Endometrium (tissue), 2 donors: ENCODE measurements around the gene CRACR2A.

Source experiments
- FAIRE-seq: peaks from 2 replicates; lab custom pipeline; 2012; peaks lifted over from hg19 to GRCh38; lab: Jason Lieb, UNC
- donor health status: control.
- donor health status: control.

CRACR2A gene

GRCh38 chr12:3646561-3647241, 106.2 kb downstream of the CRACR2A start:
- no peak for FAIRE-seq

GRCh38 chr12:3645091-3645490, 107.8 kb downstream of the CRACR2A start:
- no peak for FAIRE-seq

- no peak for FAIRE-seq
Observed at GRCh38 chr12:3644104-3644503, 108.8 kb downstream of the CRACR2A start.

- no peak for FAIRE-seq
Observed at GRCh38 chr12:3641428-3642018, 111.4 kb downstream of the CRACR2A start.

GRCh38 chr12:3636328-3636727, 116.6 kb downstream of the CRACR2A start:
- no peak for FAIRE-seq

GRCh38 chr12:3634348-3634747, 118.6 kb downstream of the CRACR2A start:
- FAIRE-seq, result no peak

GRCh38 chr12:3633396-3633795, 119.5 kb downstream of the CRACR2A start:
- no peak for FAIRE-seq

- no peak for FAIRE-seq
Observed at GRCh38 chr12:3632754-3633153, 120.2 kb downstream of the CRACR2A start.

GRCh38 chr12:3632256-3632655, 120.7 kb downstream of the CRACR2A start:
- FAIRE-seq, result no peak

- no peak for FAIRE-seq
Observed at GRCh38 chr12:3631759-3632158, 121.2 kb downstream of the CRACR2A start.

- no peak for FAIRE-seq
Observed at GRCh38 chr12:3631272-3631637, 121.7 kb downstream of the CRACR2A start.

GRCh38 chr12:3630621-3631271, 122.2 kb downstream of the CRACR2A start:
- FAIRE-seq, result no peak

- FAIRE-seq, result no peak
Observed at GRCh38 chr12:3630111-3630510, 122.8 kb downstream of the CRACR2A start.

GRCh38 chr12:3629057-3629830, 123.7 kb downstream of the CRACR2A start:
- FAIRE-seq, result no peak

- no peak for FAIRE-seq
Observed at GRCh38 chr12:3628629-3629028, 124.3 kb downstream of the CRACR2A start.

- FAIRE-seq, result no peak
Observed at GRCh38 chr12:3627336-3627735, 125.6 kb downstream of the CRACR2A start.

GRCh38 chr12:3624273-3624672, 128.6 kb downstream of the CRACR2A start:
- FAIRE-seq, result no peak

- no peak for FAIRE-seq
Observed at GRCh38 chr12:3622822-3623690, 129.9 kb downstream of the CRACR2A start.

GRCh38 chr12:3622021-3622821, 130.7 kb downstream of the CRACR2A start:
- no peak for FAIRE-seq

GRCh38 chr12:3620856-3621255, 132.1 kb downstream of the CRACR2A start:
- no peak for FAIRE-seq

GRCh38 chr12:3617565-3617964, 135.3 kb downstream of the CRACR2A start:
- FAIRE-seq, result no peak
